Measurements from ENCODE around the gene AKAP7.
"Not testable (repeated sequence)": the region's sequence is repeated elsewhere in the genome, so short reads cannot be mapped to it uniquely, and the experiment has no call there.

Gene AKAP7

GRCh38 chr6:131300826-131301225 lies 165.6 kb downstream of the AKAP7 start:
- not testable (repeated sequence) for DNase-seq

DNA sequence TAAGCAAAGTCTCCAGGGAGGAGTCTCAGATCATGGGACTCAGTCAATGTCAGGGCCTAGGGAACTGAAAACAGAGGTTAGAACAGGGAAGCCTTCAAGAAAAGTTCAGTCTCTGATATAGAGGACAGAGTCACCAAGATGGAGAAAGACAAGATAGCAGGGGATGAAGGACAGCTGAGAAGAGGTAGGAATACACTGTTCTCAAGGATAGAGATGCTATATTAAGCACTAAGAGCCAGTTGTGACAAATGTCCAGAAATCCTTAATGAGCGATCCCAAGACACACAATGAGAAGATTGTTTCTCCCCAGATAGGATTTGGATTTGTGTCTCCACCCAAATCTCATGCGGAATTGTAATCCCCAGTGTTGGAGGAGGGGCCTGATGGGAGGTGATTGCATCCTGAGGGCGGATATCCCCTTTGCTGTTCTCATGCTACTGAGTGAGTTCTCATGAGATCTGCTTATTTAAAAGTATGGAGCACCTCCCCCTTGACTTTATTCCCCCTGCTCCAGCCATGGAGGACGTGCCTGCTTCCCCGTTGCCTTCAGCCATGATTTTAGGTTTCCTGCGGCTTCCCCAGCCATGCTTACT lies 168.2 kb downstream of the AKAP7 start:
- no peak for DNase-seq

DNA sequence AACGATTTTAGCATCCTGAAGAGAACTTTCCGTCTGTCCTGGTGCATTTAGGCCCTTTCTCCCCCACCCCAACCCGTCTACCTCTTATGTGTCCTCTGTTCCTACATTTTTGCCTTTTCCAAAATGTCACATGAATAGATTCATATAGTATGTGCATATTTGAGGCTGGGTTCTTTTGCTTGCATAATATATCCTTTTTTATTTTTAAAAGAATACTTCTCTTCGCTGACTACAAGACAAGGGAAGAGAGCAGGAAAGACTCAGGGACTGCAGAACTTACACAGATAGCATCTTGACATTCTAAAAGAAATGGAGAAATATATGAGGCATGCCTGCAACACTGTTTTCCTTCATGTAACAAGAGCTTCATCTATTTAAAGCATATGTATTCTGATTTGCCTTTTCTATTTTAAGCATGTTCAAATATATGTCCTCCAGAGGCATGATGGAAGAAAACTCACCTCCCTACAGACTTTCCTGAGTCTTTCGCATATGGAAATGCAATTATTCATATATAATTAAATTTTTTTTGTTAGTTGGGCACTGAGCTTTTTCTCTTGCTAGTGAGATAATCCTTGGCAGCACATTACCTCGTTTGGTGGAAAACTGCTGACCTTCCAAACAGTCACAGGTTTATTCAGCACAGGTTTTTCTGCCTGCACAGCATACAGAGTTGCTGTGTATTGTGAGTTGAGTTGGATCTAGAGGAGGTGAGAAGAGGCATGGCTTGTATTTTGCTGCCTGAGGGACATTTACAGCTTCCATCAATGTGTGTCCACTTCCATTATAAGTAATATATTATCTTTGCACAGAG lies 170.0 kb downstream of the AKAP7 start:
- DNase-seq = no peak

DNA sequence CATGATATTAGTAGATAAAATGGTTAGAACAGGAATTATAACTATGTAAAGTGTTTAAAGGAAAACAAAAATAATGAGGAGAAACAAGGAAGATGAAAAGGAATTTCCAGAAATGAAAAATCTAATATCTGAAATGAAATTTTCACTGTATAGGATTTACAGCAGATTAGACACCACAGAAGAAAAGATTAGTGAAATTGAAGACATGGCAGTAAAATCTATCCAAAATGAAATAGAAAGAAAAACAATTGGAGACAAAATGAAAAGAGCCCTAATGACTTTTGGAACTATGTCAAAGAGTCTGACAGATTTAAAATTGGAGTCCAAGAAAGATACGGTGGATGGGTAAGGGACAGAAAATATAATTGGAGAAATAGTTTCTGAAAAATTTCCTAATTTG lies 174.2 kb downstream of the AKAP7 start:
- DNase-seq = no peak

DNA sequence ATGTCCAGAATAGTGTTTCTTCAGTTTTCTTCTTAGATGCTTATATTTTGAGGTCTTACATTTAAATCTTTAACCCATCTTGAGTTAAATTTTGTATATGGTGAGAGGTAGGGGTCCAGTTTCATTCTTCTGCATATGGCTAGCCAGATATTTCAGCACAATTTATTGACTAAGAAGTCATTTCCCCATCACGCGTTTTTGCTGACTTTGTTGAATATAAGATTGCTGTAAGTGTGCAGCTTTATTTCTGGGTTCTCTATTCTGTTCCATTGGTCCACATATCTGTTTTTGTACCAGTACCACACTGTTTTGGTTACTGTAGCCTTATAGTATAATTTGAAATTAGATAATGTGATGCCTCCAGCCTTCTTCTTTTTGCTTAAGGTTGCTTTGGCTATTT lies 179.6 kb downstream of the AKAP7 start:
- DNase-seq = no peak

DNA sequence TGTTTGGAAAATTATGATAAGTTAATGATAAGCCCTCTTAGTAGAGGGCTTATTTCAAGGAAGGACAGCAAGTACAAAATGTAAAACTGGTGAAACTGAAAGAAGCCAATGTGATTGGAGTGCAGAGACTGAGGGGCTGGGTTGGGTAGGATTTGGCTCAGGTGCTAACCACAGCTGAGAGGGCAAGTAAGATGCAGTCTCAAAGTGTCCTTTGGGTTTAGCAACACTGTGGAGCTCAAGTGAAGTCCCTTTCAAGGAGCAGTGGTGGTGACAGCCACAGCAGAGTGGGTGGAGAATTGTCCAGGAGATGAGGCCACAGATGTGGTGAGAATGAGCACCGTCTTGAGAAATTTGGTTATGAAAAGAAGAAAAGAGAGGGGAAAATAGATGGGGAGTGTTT lies 181.4 kb downstream of the AKAP7 start:
- DNase-seq = no peak

- no peak for DNase-seq
These were observed 182.2 kb downstream of the AKAP7 start for GRCh38 chr6:131317516-131317915.

DNA sequence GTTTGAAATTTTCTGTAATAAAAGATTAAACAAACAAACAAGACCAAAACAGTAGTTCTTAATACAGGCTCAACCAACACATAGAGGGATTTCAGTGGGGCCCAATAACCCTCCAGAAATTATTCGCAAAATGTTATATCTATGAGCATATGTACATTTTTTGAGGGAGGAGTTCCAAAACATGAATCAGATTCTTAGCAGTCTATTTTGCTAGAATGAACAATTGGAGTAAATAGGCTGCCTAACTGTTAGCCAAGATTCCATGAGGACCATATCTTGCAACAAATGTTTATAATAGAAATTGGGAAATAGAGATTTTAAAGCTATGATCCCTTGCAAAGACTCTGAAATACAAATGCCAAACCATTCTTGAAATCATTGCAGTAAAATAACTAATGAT lies 186.3 kb downstream of the AKAP7 start:
- no peak for DNase-seq

DNA sequence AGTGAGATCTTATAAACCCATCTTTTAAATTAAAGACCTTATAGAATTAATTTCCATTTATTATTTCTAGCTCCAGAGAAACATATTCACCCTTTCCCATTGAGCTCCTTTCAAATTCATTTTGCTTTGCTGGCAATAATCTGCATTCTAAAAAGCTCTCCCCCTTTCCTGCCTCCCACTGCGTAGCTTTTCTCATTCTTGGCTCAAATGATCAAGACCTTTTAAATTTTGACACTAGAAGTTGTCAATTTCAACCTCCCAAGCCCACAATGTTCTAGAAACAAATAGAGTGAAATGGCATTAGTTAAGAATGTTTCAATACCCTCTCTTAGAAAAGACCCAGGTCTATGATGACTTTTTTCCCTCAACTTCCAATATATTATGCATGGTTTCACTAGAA lies 186.9 kb downstream of the AKAP7 start:
- DNase-seq = no peak

DNA sequence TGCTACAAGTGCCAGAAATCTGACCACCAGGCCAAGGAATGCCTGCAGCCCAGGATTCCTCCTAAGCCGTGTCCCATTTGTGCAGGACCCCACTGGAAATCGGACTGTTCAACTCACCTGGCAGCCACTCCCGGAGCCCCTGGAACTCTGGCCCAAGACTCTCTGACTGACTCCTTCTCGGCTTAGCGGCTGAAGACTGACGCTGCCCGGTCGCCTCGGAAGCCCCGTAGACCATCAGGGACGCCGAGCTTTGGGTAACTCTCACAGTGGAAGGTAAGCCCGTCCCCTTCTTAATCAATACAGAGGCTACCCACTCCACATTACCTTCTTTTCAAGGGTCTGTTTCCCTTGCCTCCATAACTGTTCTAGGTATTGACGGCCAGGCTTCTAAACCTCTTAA lies 190.4 kb downstream of the AKAP7 start:
- DNase-seq = not testable (repeated sequence)

- DNase-seq = not testable (repeated sequence)
These were observed 193.5 kb downstream of the AKAP7 start for GRCh38 chr6:131328727-131329126.

DNA sequence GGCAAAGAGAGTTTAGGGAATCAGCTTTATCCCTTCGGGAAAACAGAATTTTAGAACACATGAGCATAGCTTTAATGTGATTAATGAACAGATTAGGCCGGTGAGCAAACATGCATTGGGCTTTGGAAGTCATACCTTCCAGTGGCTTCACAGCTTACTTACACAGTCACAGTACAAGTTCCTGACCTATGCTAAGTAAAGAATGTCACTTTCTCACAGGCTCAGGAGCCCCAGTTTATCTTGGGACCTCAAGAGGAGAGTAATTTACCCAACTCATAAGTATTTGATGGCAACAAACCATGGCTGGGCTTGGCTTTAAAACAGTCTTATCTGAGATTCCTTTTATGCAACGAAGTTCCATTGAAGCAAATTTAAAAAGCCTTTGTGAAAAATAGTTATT lies 195.9 kb downstream of the AKAP7 start:
- no peak for DNase-seq

DNA sequence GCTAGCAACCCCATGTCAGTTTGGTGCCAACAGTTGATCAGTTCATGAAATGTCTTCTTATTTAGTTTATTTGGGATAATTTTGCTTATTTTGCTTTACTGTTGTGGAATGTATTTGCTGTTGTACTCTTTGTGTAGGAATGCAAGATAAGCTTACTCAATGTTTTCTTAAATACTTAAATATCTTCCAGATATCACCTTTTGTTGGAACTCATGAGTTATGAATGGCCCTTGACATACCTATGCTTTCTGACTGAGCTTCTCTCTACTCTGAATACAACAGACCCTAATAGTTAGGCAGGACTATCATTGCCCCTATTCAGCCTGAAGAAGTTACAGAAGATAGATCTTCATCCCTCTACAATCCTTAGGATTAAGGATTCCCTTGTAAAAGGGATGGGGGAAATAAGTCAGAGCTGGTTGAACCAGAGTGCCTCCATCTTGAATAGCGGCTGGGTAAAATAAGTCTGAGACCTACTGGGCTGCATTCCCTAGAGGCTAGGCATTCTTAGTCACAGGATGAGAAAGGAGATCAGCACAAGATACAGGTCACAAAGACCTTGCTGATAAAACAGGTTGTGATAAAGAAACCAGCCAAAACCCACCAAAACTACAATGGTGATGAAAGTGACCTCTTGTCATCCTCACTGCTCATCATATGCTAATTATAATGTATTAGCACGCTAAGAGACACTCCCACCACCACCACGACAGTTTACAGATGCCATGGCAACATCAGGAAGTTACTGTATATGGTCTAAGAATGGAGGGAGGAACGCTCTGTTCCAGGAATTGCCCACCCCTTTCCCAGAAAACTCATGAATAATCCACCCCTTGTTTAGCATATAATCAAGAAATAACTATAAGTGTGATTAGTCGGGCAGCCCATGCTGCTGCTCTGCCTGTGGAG lies 196.9 kb downstream of the AKAP7 start:
- DNase-seq = no peak

All from activated CD4-positive, alpha-beta T cell treated with anti-CD3 and anti-CD28 coated beads for 4 hours (primary cell).